ENCODE measurements around the gene ACOXL.
A peak's percentile ranks its signal among the peaks of the same experiment; 100 is the strongest.

The ACOXL gene

GRCh38 chr2:110858993-110859701 lies 126.8 kb downstream of the ACOXL start:
- DNase-seq: no peak

GRCh38 chr2:110860630-110861029 lies 128.3 kb downstream of the ACOXL start:
- no peak for DNase-seq

GRCh38 chr2:110861616-110862260 lies 129.4 kb downstream of the ACOXL start:
- no peak for DNase-seq

- no peak for DNase-seq
Observed at GRCh38 chr2:110863726-110864125, 131.4 kb downstream of the ACOXL start.

GRCh38 chr2:110864176-110864575 lies 131.8 kb downstream of the ACOXL start:
- DNase-seq: no peak

GRCh38 chr2:110864731-110865130 lies 132.4 kb downstream of the ACOXL start:
- DNase-seq: no peak

GRCh38 chr2:110865188-110865587 lies 132.8 kb downstream of the ACOXL start:
- DNase-seq: peak in 1 of 2 experiments; percentile 30

- no peak for DNase-seq
Observed at GRCh38 chr2:110866045-110866444, 133.7 kb downstream of the ACOXL start.

GRCh38 chr2:110866466-110866865 lies 134.1 kb downstream of the ACOXL start:
- DNase-seq: peak in 1 of 2 experiments; percentile 32

GRCh38 chr2:110867078-110867477 lies 134.7 kb downstream of the ACOXL start:
- DNase-seq: no peak

- no peak for DNase-seq
Observed at GRCh38 chr2:110868971-110869370, 136.6 kb downstream of the ACOXL start.

GRCh38 chr2:110869472-110870446 lies 137.4 kb downstream of the ACOXL start:
- no peak for DNase-seq

- DNase-seq: no peak
Observed at GRCh38 chr2:110870545-110870944, 138.2 kb downstream of the ACOXL start.

GRCh38 chr2:110871637-110872036 lies 139.3 kb downstream of the ACOXL start:
- DNase-seq: no peak

GRCh38 chr2:110872521-110872920 lies 140.1 kb downstream of the ACOXL start:
- no peak for DNase-seq

GRCh38 chr2:110873056-110873502 lies 140.7 kb downstream of the ACOXL start:
- no peak for DNase-seq

GRCh38 chr2:110873597-110874452 lies 141.5 kb downstream of the ACOXL start:
- DNase-seq: no peak

GRCh38 chr2:110874453-110875383 lies 142.3 kb downstream of the ACOXL start:
- no peak for DNase-seq

- DNase-seq: no peak
Observed at GRCh38 chr2:110875384-110875725, 143.0 kb downstream of the ACOXL start.

GRCh38 chr2:110876167-110876999 lies 144.0 kb downstream of the ACOXL start:
- no peak for DNase-seq
